WTC11 (cell line): ENCODE results near the gene STAMBPL1.

Experiments used
- TF ChIP-seq, protein P1 (sequence below): fragments of 200-600 bp; IDR thresholded peaks from 2 replicates; pipeline ENCODE4 v1.8.0; 2022; ENCODE audit warnings: antibody characterized with exemption
- TF ChIP-seq, protein P2 (sequence below): sonication (generic); formaldehyde crosslinking; IDR thresholded peaks from 2 replicates; pipeline ENCODE4 v1.8.1; 2022; ENCODE audit warnings: missing genetic modification reagents, borderline replicate concordance

DNA sequence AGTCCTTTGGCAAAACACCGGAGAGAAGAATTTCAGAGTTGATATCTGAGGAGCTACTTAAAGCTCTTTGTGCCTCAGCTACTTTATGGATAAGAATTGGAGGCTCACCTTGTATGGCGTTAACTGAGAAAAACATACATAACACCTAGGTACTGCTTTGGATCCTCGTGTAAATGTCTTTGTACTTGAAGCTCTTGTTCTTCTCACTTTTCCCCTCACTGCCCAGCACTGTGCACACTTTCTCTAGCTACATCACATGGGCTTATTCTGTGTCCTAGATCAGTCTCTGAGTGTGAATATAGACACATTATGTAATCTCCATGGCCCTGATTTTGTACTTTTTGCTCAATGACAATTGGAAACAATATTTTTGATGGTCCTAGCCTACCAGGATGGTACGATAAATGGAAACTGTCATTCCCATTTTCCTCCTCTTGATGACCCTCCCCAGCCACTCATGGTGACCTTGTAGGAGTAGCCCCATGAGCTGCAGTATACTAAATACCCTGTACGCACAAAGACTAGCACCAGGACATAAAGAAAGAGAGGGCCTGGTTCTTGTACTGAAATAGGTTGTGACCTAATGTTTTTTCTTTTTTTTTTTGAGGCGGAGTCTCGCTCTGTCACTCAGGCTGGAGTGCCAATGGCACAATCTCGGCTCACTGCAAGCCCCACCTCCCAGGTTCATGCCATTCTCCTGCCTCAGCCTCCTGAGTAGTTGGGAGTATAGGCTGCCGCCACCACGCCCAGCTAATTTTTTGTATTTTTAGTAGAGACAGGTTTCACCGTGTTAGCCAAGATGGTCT is 22.1 kb downstream of the STAMBPL1 start:
- TF ChIP-seq, protein P1, sequence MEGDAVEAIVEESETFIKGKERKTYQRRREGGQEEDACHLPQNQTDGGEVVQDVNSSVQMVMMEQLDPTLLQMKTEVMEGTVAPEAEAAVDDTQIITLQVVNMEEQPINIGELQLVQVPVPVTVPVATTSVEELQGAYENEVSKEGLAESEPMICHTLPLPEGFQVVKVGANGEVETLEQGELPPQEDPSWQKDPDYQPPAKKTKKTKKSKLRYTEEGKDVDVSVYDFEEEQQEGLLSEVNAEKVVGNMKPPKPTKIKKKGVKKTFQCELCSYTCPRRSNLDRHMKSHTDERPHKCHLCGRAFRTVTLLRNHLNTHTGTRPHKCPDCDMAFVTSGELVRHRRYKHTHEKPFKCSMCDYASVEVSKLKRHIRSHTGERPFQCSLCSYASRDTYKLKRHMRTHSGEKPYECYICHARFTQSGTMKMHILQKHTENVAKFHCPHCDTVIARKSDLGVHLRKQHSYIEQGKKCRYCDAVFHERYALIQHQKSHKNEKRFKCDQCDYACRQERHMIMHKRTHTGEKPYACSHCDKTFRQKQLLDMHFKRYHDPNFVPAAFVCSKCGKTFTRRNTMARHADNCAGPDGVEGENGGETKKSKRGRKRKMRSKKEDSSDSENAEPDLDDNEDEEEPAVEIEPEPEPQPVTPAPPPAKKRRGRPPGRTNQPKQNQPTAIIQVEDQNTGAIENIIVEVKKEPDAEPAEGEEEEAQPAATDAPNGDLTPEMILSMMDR: no peak
- TF ChIP-seq, protein P2, sequence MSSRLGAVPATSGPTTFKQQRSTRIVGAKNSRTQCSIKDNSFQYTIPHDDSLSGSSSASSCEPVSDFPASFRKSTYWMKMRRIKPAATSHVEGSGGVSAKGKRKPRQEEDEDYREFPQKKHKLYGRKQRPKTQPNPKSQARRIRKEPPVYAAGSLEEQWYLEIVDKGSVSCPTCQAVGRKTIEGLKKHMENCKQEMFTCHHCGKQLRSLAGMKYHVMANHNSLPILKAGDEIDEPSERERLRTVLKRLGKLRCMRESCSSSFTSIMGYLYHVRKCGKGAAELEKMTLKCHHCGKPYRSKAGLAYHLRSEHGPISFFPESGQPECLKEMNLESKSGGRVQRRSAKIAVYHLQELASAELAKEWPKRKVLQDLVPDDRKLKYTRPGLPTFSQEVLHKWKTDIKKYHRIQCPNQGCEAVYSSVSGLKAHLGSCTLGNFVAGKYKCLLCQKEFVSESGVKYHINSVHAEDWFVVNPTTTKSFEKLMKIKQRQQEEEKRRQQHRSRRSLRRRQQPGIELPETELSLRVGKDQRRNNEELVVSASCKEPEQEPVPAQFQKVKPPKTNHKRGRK: no peak
